Dorsolateral prefrontal cortex (tissue), 118 donors: ENCODE measurements around the gene PLBD1. TPM values are rescaled to one million over a fixed set of nuclear protein-coding genes. Genes with fewer than 3 reads are reported as not detected.

Experiments used
- total RNA-seq, 120 experiments: library from RNA; stranded (reverse); gene quantifications; one replicate each; pipeline versions ENCODE4 v1.2.3 to v1.2.4, GENCODE V29; 2022

PLBD1 gene
- total RNA-seq, 120 experiments from 2014 or later, result 0.26 to 8.7 (median 1.9) TPM

Other genes starting within 250 kb of the PLBD1 start
- gene ATF7IP, start 202.2 kb downstream of the PLBD1 start, total RNA-seq, result 10 to 100 TPM; 49.2 to 99.3 (median 71.5) TPM
- gene GUCY2C, start 128.7 kb upstream of the PLBD1 start, total RNA-seq, result under 1 TPM in 58 of 120 experiments, not detected in 62; 0.10 to 0.65 (median 0.25) TPM
- gene WBP11, start 235.6 kb upstream of the PLBD1 start, total RNA-seq, result 10 to 100 TPM; 27.9 to 83.0 (median 52.0) TPM
- 1 to 10 TPM in 118 of 120 experiments, under 1 TPM in 2; 0.86 to 6.0 (median 2.5) TPM for gene C12orf60, start 235.8 kb upstream of the PLBD1 start, total RNA-seq
- gene SMCO3, start 246.3 kb upstream of the PLBD1 start, total RNA-seq, result not detected